Neural cell (in vitro differentiated cells): Measurements from ENCODE around the gene SCYGR6. TPM values are rescaled to one million over a fixed set of nuclear protein-coding genes. Genes with fewer than 3 reads are reported as not detected.

Experiments
- H2AFZ ChIP-seq: fragments of 200-600, 300-800 bp; sonication (generic), shearing (Covaris generic); 2 replicates; pipeline ENCODE4 v1.6.0; 2014; ENCODE audit warnings: low read depth, mild to moderate bottlenecking, antibody characterized with exemption, low read length, moderate library complexity
- H3F3A ChIP-seq: fragments of 200-600 bp; shearing (Covaris generic); 2 replicates; pipeline ENCODE4 v1.6.1; 2016; ENCODE audit warnings: mild to moderate bottlenecking, moderate library complexity, mixed read lengths, antibody characterized with exemption, low read length; ENCODE audit not compliant: insufficient read depth, poor library complexity, severe bottlenecking
- H3K27ac ChIP-seq: fragments of 200-600, 300-800 bp; sonication (generic), shearing (Covaris generic); 2 replicates; pipeline ENCODE4 v1.5.1; 2014; ENCODE audit warnings: mild to moderate bottlenecking, low read length, moderate library complexity
- H3K27me3 ChIP-seq: fragments of 300-800, 200-600 bp; sonication (generic), shearing (Covaris generic); 2 replicates; pipeline ENCODE4 v1.6.0; 2014; ENCODE audit warnings: mild to moderate bottlenecking, low read depth, low read length, moderate library complexity; ENCODE audit not compliant: insufficient read depth
- H3K36me3 ChIP-seq: fragments of 300-800, 200-600 bp; sonication (generic), shearing (Covaris generic); 2 replicates; pipeline ENCODE4 v1.5.1; 2014; ENCODE audit warnings: mild to moderate bottlenecking, antibody characterized with exemption, low read length, moderate library complexity; ENCODE audit not compliant: insufficient read depth
- H3K4me2 ChIP-seq: fragments of 300-800, 200-600 bp; sonication (generic), shearing (Covaris generic); 2 replicates; pipeline ENCODE4 v1.6.0; 2014; ENCODE audit warnings: mild to moderate bottlenecking, low read length
- H3K4me3 ChIP-seq: fragments of 300-800, 200-600 bp; sonication (generic), shearing (Covaris generic); 2 replicates; pipeline ENCODE4 v1.5.1; 2014; ENCODE audit warnings: mild to moderate bottlenecking, low read length, moderate library complexity
- H3K79me2 ChIP-seq: fragments of 200-600 bp; shearing (Covaris generic); replicated peaks from 2 replicates; pipeline ENCODE4 v1.6.0; 2014; ENCODE audit warnings: mild to moderate bottlenecking, low read length, moderate library complexity; ENCODE audit not compliant: insufficient read depth
- H3K9ac ChIP-seq: fragments of 300-800, 200-600 bp; sonication (generic), shearing (Covaris generic); 2 replicates; pipeline ENCODE4 v1.6.1; 2016; ENCODE audit warnings: mild to moderate bottlenecking, low read length, mixed read lengths
- H3K9me2 ChIP-seq: fragments of 200-600 bp; shearing (Covaris generic); 2 replicates; pipeline ENCODE4 v1.6.1; 2016; ENCODE audit warnings: mild to moderate bottlenecking, low read length, mixed read lengths; ENCODE audit not compliant: insufficient read depth
- H3K9me3 ChIP-seq: fragments of 200-600, 300-800 bp; sonication (generic), shearing (Covaris generic); 2 replicates; pipeline ENCODE4 v1.6.1; 2016; ENCODE audit warnings: mild to moderate bottlenecking, mixed run types, low read length, moderate library complexity, mixed read lengths
- H4K20me1 ChIP-seq: fragments of 200-600 bp; shearing (Covaris generic); 2 replicates; pipeline ENCODE4 v1.6.1; 2016; ENCODE audit warnings: mild to moderate bottlenecking, mixed run types; ENCODE audit not compliant: insufficient read depth
- CTCF ChIP-seq: fragments of 450-650 bp; IDR thresholded peaks from 2 replicates; pipeline ENCODE4 v1.5.1; 2014; ENCODE audit warnings: antibody characterized with exemption, mild to moderate bottlenecking, moderate library complexity; ENCODE audit not compliant: poor library complexity, severe bottlenecking
- EP300 ChIP-seq: fragments of 450-650 bp; conservative IDR thresholded peaks from 2 replicates; pipeline ENCODE4 v1.6.1; 2014; ENCODE audit warnings: antibody characterized with exemption, mild to moderate bottlenecking, moderate library complexity; ENCODE audit not compliant: poor library complexity, severe bottlenecking
- EZH2 ChIP-seq: fragments of 200-600, 300-800 bp; shearing (Covaris generic), sonication (generic); IDR thresholded peaks from 2 replicates; pipeline ENCODE4 v1.6.1; 2014; ENCODE audit warnings: antibody characterized with exemption, low read length, borderline replicate concordance, mild to moderate bottlenecking; ENCODE audit not compliant: insufficient read depth, poor library complexity, severe bottlenecking
- MXI1 ChIP-seq: fragments of 450-650 bp; conservative IDR thresholded peaks from 2 replicates; pipeline ENCODE4 v1.6.1; 2014; ENCODE audit warnings: antibody characterized with exemption, mild to moderate bottlenecking; ENCODE audit not compliant: poor library complexity, severe bottlenecking
- POLR2AphosphoS5 ChIP-seq: IDR thresholded peaks from 2 replicates; pipeline ENCODE4 v1.6.1; 2012
- RAD21 ChIP-seq: fragments of 450-650 bp; conservative IDR thresholded peaks from 2 replicates; pipeline ENCODE4 v1.6.1; 2014; ENCODE audit warnings: antibody characterized with exemption, mild to moderate bottlenecking, moderate library complexity
- SMC3 ChIP-seq: fragments of 450-650 bp; conservative IDR thresholded peaks from 2 replicates; pipeline ENCODE4 v1.6.1; 2014; ENCODE audit warnings: antibody characterized with exemption, mild to moderate bottlenecking, moderate library complexity; ENCODE audit not compliant: poor library complexity
- TAF1 ChIP-seq: IDR thresholded peaks from 2 replicates; pipeline ENCODE4 v1.6.1; 2012; ENCODE audit warnings: low read depth
- polyA plus RNA-seq: library from polyadenylated mRNA; depleted of rRNA; stranded (reverse); fragments of >200 nt; gene quantifications from 2 replicates; pipeline ENCODE4 v1.2.3, GENCODE V29; 2014
- TF ChIP-seq, protein P1 (sequence below): IDR thresholded peaks from 2 replicates; pipeline ENCODE4 v1.6.1; 2012; ENCODE audit warnings: borderline replicate concordance

SCYGR6 gene
- polyA plus RNA-seq, 1 donor from 2014 or later: not detected

DNA sequence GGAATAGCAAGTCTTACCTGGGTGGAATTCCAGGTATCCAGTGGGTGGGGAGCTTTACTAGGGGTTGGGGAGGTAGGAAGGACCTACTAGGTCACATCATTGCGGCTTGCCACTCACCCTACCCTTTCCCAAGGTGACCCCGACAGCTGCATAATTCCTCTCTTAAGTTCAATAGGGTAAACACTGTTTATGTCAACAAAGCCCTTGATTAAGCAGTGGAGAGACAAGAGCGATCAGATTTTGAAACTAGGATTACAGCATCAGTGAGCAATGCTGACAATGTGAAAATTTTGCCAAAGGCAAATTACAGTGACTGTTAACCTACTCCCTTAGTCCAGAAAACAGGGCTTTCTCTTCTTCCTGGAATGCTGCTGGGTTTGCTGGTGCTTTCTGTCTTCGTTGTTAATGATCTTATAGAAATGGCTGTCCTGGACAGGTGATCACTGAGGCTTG is 21.3 kb downstream of the SCYGR6 start:
- Histone ChIP-seq H3K79me2 (no peaks in the 10 kb centered on the region), H3K9ac (no peak overlapping the region), H3F3A (no peaks in the 10 kb centered on the region), H3K36me3 (no peaks in the 10 kb centered on the region), H3K27ac (no peak overlapping the region), H2AFZ (no peak overlapping the region), H3K9me2 (no peaks in the 10 kb centered on the region), H3K9me3 (no peaks in the 10 kb centered on the region), H3K4me3 (no peak overlapping the region), H3K4me2 (no peak overlapping the region), H4K20me1 (no peaks in the 10 kb centered on the region), H3K27me3 (no peaks in the 10 kb centered on the region)
- TF ChIP-seq EP300 (no peak), EZH2 (no peak), RAD21 (no peak), SMC3 (no peak), MXI1 (no peak), TAF1 (no peak), CTCF (no peak), POLR2AphosphoS5 (no peak)
- TF ChIP-seq, protein P1, sequence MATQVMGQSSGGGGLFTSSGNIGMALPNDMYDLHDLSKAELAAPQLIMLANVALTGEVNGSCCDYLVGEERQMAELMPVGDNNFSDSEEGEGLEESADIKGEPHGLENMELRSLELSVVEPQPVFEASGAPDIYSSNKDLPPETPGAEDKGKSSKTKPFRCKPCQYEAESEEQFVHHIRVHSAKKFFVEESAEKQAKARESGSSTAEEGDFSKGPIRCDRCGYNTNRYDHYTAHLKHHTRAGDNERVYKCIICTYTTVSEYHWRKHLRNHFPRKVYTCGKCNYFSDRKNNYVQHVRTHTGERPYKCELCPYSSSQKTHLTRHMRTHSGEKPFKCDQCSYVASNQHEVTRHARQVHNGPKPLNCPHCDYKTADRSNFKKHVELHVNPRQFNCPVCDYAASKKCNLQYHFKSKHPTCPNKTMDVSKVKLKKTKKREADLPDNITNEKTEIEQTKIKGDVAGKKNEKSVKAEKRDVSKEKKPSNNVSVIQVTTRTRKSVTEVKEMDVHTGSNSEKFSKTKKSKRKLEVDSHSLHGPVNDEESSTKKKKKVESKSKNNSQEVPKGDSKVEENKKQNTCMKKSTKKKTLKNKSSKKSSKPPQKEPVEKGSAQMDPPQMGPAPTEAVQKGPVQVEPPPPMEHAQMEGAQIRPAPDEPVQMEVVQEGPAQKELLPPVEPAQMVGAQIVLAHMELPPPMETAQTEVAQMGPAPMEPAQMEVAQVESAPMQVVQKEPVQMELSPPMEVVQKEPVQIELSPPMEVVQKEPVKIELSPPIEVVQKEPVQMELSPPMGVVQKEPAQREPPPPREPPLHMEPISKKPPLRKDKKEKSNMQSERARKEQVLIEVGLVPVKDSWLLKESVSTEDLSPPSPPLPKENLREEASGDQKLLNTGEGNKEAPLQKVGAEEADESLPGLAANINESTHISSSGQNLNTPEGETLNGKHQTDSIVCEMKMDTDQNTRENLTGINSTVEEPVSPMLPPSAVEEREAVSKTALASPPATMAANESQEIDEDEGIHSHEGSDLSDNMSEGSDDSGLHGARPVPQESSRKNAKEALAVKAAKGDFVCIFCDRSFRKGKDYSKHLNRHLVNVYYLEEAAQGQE: no peak

DNA sequence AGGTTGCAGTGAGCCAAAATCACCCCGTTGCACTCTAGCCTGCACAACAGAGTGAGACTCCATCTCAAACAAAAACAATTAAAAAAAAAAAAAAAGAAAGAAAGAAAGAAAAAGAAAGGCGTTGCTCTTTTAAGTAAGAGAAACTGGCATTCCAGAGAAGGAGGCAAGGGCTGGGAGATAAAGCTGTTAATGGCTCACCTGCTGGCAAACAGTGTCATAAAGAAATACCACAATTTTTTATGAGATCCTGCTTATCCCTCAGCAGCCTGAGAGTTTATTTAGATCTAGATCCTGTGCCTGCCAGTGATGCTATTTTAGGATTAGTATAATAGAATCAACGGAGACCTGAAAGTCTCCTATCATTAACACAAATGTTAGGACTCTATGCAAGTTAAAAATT is 23.0 kb downstream of the SCYGR6 start:
- H3K79me2 ChIP-seq: no peaks in the 10 kb centered on the region
- H3K9ac ChIP-seq: no peak overlapping the region
- no peaks in the 10 kb centered on the region for H3K36me3 ChIP-seq
- no peaks in the 10 kb centered on the region for H3K9me3 ChIP-seq
- H3K4me3 ChIP-seq: no peak overlapping the region
- H3K9me2 ChIP-seq: no peaks in the 10 kb centered on the region
- no peak overlapping the region for H2AFZ ChIP-seq
- H3K27ac ChIP-seq: no peak overlapping the region
- H3K4me2 ChIP-seq: no peak overlapping the region
- no peaks in the 10 kb centered on the region for H3K27me3 ChIP-seq
- H3F3A ChIP-seq: no peaks in the 10 kb centered on the region
- TF ChIP-seq MXI1 (no peak), CTCF (no peak), TAF1 (no peak), EP300 (no peak), POLR2AphosphoS5 (no peak), SMC3 (no peak), RAD21 (no peak), EZH2 (no peak)
- TF ChIP-seq, protein P1: no peak
- no peaks in the 10 kb centered on the region for H4K20me1 ChIP-seq
